ENCODE data around the gene WASF3.

Gene WASF3

DNA sequence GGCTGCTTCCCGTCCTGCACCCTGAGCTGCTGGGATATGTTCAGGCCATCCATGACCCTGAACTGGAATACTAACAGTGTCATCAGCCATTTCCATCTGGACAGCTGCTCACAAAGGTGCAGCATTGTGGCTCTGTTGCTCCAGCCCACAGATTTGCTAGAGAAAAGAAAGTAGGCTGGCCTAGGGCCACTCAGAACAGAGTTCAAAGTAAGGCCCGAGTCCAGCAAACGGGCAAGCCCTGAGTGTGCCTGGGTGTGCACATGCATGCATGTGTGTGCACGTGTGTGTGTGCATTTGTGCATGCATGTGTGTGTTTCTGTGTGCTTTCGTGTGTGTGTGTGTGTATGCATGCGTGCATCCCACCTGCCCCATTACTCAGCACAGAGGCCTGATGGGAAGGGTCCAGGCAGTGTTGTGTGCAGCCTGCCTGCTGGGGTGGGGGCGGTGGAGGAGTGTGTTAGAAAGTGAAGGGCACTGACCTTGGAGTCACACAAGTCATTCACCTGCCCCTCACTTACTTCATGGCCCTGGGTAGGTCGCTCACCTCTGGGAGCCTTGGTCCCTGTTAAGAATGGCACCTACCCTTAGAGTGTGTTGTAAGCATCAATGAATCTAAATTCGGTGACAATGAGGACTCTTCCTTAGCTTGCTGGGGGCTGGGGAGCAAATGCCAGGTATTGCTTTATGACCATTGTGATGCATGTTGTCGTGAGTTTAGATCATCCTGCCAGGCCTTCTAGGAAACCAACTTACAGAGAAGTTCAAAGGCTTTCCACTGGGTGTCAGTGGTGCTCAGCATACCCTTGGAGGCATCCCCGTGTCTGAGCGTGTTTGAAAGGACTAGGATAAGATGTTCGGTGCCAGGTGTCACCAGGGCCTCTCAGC is 149.9 kb downstream of the WASF3 start:
- Histone ChIP-seq H3K27ac (ENCODE audit: low read length) (no peak overlapping the region), H3K4me3 (ENCODE audit: low read length) (no peak overlapping the region), H3K36me3 (ENCODE audit: control insufficient read depth, low read depth, low read length) (no peaks in the 10 kb centered on the region), H3K9me3 (ENCODE audit: control insufficient read depth, low read depth, low read length) (no peaks in the 10 kb centered on the region), H3K27me3 (ENCODE audit: control insufficient read depth, insufficient read depth, low read length) (no peaks in the 10 kb centered on the region), H3K4me1 (ENCODE audit: control insufficient read depth, low read depth, low read length) (peaks cover 4% of the 10 kb centered on the region), H3K9ac (ENCODE audit: low read length) (no peak overlapping the region)

DNA sequence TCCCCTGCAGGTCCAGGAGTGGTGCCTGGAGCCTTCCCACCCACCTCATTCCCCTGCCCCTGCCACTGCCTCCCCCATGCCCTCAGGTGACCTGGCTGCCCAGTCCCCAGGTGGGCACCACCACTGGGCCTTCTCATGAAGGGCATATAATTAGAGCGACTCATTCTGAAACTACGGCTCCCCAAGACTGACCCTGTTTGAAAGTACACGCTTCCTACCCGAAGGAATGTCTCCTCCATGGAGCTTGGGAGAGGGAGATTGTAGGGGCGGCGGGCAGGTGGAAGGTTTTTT is 150.5 kb downstream of the WASF3 start:
- H3K4me1 ChIP-seq (ENCODE audit: control insufficient read depth, low read depth, low read length), result peaks cover 4% of the 10 kb centered on the region
- H3K36me3 ChIP-seq (ENCODE audit: control insufficient read depth, low read depth, low read length), result no peaks in the 10 kb centered on the region
- H3K27me3 ChIP-seq (ENCODE audit: control insufficient read depth, insufficient read depth, low read length), result no peaks in the 10 kb centered on the region
- H3K27ac ChIP-seq (ENCODE audit: low read length), result no peak overlapping the region
- H3K9ac ChIP-seq (ENCODE audit: low read length), result no peak overlapping the region
- H3K9me3 ChIP-seq (ENCODE audit: control insufficient read depth, low read depth, low read length), result no peaks in the 10 kb centered on the region
- no peak overlapping the region for H3K4me3 ChIP-seq (ENCODE audit: low read length)

DNA sequence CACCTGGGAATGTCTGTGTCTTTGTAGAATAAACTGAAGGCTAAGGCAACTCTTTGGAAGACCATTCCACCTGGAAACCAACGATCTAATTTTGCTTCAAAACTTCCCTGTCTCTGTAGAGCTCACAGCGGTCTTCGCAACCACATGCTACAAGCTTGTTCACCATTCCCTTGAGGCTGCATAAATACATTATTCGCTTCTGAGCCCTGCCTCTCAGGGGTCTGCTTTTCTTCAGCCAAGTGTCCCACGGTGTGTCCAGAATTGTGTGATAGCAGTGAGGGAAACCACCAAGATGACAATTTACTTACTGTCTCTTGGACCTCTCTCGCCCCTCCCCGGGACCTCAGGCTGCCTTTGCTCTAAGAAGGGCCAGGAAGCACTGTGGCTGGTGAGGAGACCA is 152.0 kb downstream of the WASF3 start:
- Histone ChIP-seq H3K9ac (ENCODE audit: low read length) (no peak overlapping the region), H3K27me3 (ENCODE audit: control insufficient read depth, insufficient read depth, low read length) (no peaks in the 10 kb centered on the region), H3K36me3 (ENCODE audit: control insufficient read depth, low read depth, low read length) (no peaks in the 10 kb centered on the region), H3K4me3 (ENCODE audit: low read length) (no peak overlapping the region), H3K27ac (ENCODE audit: low read length) (no peak overlapping the region), H3K9me3 (ENCODE audit: control insufficient read depth, low read depth, low read length) (no peaks in the 10 kb centered on the region), H3K4me1 (ENCODE audit: control insufficient read depth, low read depth, low read length) (peaks cover 4% of the 10 kb centered on the region)

DNA sequence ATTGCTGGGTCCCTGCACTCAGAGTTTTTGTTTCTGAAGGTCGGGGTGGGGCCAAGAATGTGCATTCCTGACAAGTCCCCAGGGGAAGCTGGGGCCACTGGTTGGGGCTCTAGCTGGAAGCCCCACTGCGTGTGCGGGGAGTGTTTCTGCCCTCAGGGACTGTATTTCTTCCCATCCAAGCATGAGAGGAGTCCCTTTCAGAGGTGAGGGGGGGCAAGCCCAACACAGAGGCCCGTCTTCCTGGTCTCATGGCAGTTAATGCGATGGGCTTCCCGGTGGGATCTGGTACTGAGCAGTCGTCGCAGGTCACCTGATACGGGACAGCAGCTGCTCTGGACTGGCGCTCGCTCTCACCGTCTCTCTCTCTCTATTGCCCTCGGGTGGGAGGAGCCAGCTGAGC is 152.7 kb downstream of the WASF3 start:
- H3K27me3 ChIP-seq (ENCODE audit: control insufficient read depth, insufficient read depth, low read length), result no peaks in the 10 kb centered on the region
- no peak overlapping the region for H3K4me3 ChIP-seq (ENCODE audit: low read length)
- H3K9me3 ChIP-seq (ENCODE audit: control insufficient read depth, low read depth, low read length), result no peaks in the 10 kb centered on the region
- peaks cover 4% of the 10 kb centered on the region for H3K4me1 ChIP-seq (ENCODE audit: control insufficient read depth, low read depth, low read length)
- H3K27ac ChIP-seq (ENCODE audit: low read length), result no peak overlapping the region
- no peak overlapping the region for H3K9ac ChIP-seq (ENCODE audit: low read length)
- H3K36me3 ChIP-seq (ENCODE audit: control insufficient read depth, low read depth, low read length), result no peaks in the 10 kb centered on the region

DNA sequence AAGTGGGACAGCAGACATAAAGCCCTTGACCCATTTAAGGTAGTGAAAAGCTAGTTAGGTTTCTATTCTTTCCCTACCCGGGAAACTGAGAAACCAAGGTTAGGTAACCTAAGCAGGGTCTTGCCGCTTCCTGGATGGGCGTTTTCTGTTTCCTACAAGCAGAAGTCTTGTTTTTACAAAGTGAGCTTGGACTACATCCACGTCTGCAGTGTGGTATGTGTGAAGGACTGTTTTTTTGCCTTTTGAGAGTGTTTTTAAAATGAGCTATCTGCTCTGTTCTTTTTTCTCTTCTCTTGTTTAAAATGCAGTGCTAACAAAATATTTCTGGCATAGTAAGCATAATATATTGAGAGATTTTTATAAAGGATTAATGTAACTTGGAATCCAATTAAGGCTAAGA is 153.7 kb downstream of the WASF3 start:
- Histone ChIP-seq H3K36me3 (ENCODE audit: control insufficient read depth, low read depth, low read length) (no peaks in the 10 kb centered on the region), H3K4me3 (ENCODE audit: low read length) (no peak overlapping the region), H3K27ac (ENCODE audit: low read length) (no peak overlapping the region), H3K9ac (ENCODE audit: low read length) (no peak overlapping the region), H3K4me1 (ENCODE audit: control insufficient read depth, low read depth, low read length) (peaks cover 4% of the 10 kb centered on the region), H3K9me3 (ENCODE audit: control insufficient read depth, low read depth, low read length) (no peaks in the 10 kb centered on the region), H3K27me3 (ENCODE audit: control insufficient read depth, insufficient read depth, low read length) (no peaks in the 10 kb centered on the region)

DNA sequence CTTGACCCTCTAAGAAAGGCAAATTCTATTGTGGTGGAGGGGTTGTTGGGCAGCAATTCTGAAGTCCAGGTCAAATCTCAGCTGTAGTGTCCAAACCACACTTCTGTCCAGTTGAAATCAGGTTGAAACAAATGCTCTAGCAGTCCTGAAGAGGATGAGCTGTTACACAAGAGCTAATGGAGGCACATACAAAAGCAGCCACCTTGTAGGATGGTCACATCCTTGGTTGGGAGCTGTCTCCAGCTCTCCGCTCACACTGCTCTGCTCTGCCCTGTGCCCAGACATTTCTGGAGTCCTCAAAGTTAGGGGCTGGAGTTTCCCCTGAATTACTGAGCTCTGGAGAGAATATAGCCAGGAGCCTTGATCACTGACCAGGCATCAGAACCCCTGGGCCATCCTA is 155.9 kb downstream of the WASF3 start:
- H3K9me3 ChIP-seq (ENCODE audit: control insufficient read depth, low read depth, low read length), result no peaks in the 10 kb centered on the region
- no peak overlapping the region for H3K9ac ChIP-seq (ENCODE audit: low read length)
- no peaks in the 10 kb centered on the region for H3K36me3 ChIP-seq (ENCODE audit: control insufficient read depth, low read depth, low read length)
- no peaks in the 10 kb centered on the region for H3K27me3 ChIP-seq (ENCODE audit: control insufficient read depth, insufficient read depth, low read length)
- peaks cover 4% of the 10 kb centered on the region for H3K4me1 ChIP-seq (ENCODE audit: control insufficient read depth, low read depth, low read length)
- H3K27ac ChIP-seq (ENCODE audit: low read length), result no peak overlapping the region
- no peak overlapping the region for H3K4me3 ChIP-seq (ENCODE audit: low read length)

DNA sequence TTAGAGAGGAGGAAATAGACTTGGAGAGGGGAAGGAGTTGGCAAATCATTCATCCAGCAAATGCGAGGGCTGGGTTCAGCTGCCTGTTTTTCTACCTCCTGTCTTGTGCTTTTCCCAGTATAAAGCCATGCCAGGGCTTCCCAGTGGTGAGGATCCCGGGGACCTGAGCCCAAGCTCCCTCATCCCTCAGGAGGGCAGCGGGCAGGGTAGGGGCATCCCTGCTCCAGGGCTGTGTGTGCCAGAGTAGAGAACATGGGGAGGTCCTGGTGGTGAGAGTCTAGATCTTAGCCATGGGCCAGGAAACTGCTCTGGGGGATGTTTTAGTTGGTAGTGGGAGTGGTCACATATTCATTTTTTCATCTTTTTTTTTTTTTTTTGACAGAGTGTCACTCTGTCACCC is 159.5 kb downstream of the WASF3 start:
- Histone ChIP-seq H3K4me1 (ENCODE audit: control insufficient read depth, low read depth, low read length) (no peaks in the 10 kb centered on the region), H3K36me3 (ENCODE audit: control insufficient read depth, low read depth, low read length) (no peaks in the 10 kb centered on the region), H3K27ac (ENCODE audit: low read length) (no peak overlapping the region), H3K27me3 (ENCODE audit: control insufficient read depth, insufficient read depth, low read length) (no peaks in the 10 kb centered on the region), H3K9me3 (ENCODE audit: control insufficient read depth, low read depth, low read length) (no peaks in the 10 kb centered on the region), H3K4me3 (ENCODE audit: low read length) (no peak overlapping the region), H3K9ac (ENCODE audit: low read length) (no peak overlapping the region)

DNA sequence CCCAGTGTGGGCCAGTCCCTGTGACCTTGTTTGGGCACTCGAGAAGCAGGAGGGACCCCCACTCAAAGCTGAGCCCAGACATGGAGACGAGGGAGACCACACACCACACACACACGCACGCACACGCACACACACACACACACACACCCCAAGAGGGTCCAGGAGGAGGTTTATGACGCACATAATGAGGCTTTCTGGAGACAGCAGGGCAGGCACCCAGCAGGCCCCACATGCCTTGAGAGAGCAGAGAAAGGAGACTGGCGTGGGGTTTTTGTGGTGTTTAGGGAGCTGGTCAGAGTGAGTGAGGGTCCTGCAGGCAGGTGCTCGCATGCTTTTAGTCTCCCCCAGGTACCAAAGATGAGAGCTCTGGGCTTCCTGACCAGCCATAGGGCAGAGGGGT is 160.7 kb downstream of the WASF3 start:
- Histone ChIP-seq H3K27ac (ENCODE audit: low read length) (no peak overlapping the region), H3K4me1 (ENCODE audit: control insufficient read depth, low read depth, low read length) (no peaks in the 10 kb centered on the region), H3K27me3 (ENCODE audit: control insufficient read depth, insufficient read depth, low read length) (no peaks in the 10 kb centered on the region), H3K36me3 (ENCODE audit: control insufficient read depth, low read depth, low read length) (no peaks in the 10 kb centered on the region), H3K9me3 (ENCODE audit: control insufficient read depth, low read depth, low read length) (no peaks in the 10 kb centered on the region), H3K9ac (ENCODE audit: low read length) (no peak overlapping the region), H3K4me3 (ENCODE audit: low read length) (no peak overlapping the region)

DNA sequence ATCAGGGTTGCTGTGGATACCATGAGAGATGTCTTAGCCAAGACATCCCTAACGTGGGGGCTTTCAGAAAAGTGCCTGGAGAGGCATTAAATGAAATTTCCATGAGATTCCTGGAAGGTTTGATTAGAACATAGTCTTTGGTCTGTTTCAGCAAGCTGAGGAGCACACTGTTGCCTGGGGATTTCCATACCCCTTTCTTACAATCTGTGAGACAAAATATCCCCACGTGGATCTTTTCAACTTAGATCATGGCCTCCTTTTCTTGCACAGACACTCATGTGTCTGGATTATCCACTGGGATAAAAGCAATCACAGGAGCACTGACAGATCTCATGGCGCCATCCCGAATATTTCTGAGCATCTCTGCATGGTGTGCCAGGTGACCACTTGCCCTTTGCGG is 161.4 kb downstream of the WASF3 start:
- Histone ChIP-seq H3K4me1 (ENCODE audit: control insufficient read depth, low read depth, low read length) (no peaks in the 10 kb centered on the region), H3K27ac (ENCODE audit: low read length) (no peak overlapping the region), H3K27me3 (ENCODE audit: control insufficient read depth, insufficient read depth, low read length) (no peaks in the 10 kb centered on the region), H3K4me3 (ENCODE audit: low read length) (no peak overlapping the region), H3K9ac (ENCODE audit: low read length) (no peak overlapping the region), H3K36me3 (ENCODE audit: control insufficient read depth, low read depth, low read length) (no peaks in the 10 kb centered on the region), H3K9me3 (ENCODE audit: control insufficient read depth, low read depth, low read length) (no peaks in the 10 kb centered on the region)

DNA sequence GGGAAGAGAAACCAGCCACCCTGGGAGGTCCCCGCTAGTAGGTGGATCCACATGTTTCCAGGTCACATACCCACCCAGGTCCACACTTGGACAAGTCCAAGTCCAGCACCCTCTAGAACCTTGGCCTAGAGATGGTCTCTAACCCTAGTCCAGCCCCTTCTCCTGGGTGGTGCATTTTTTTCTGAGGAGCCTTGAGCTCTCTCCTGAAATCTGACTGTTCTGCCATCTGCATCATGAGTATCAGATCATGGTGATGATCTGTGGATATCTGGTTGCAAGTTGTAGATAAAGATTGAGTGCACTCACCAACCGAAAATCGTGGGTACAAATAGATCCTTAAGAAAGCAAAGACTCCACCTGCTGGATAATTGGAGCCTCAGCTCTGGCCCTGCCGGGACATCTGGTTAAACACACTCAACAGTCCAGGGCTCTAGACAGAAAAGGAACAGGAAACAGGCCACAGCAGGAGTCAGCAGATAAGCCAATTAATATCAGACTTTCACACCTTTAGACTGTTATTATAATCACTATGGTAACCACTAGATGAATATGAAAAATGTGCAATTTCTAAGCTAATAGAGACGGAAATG is 162.0 kb downstream of the WASF3 start:
- Histone ChIP-seq H3K4me1 (ENCODE audit: control insufficient read depth, low read depth, low read length) (no peaks in the 10 kb centered on the region), H3K9me3 (ENCODE audit: control insufficient read depth, low read depth, low read length) (no peaks in the 10 kb centered on the region), H3K27ac (ENCODE audit: low read length) (no peak overlapping the region), H3K36me3 (ENCODE audit: control insufficient read depth, low read depth, low read length) (no peaks in the 10 kb centered on the region), H3K27me3 (ENCODE audit: control insufficient read depth, insufficient read depth, low read length) (no peaks in the 10 kb centered on the region), H3K4me3 (ENCODE audit: low read length) (no peak overlapping the region), H3K9ac (ENCODE audit: low read length) (no peak overlapping the region)

DNA sequence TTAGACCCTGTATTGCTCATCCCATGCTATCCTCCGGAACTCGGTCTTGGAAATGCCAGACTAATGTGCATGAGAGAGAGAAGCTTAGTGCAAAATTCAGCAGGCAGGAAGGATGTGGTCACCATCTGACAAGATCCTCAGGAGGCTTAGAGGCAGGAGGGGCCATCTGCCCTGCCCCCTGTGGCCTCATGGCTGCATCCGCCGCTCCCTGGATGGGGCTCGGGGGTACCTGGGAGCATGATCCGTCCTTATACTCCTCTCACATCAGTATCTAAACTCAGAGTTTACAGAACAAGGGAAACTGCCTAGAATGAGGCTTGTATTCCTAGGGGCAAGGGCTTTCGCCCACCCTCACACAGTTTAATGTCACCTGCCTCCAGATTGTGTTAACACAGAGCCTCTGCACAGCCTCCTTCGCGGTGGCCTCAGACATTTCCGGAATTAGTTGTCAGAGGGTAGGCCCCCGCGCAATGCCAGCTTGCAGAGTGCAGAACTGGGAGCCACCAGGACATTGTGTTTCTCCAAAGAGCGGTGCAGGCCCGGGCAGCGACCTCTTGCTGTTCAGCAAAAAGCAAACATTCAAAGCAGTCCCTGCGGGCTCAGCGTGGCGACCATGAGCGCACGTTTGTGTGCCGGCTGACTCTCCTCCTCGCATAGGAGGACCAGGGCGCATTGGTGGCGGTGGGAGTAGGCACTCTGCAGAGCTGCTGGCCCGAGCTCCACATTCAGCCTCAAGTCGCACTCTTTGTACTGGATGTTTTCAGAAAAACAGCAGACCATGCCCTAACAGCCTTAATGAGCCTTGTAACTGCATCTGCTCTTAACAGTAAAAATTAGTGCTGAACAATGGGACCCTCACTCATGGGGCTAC is 164.0 kb downstream of the WASF3 start:
- Histone ChIP-seq H3K9me3 (ENCODE audit: control insufficient read depth, low read depth, low read length) (no peaks in the 10 kb centered on the region), H3K27me3 (ENCODE audit: control insufficient read depth, insufficient read depth, low read length) (no peaks in the 10 kb centered on the region), H3K9ac (ENCODE audit: low read length) (no peak overlapping the region), H3K27ac (ENCODE audit: low read length) (no peak overlapping the region), H3K4me3 (ENCODE audit: low read length) (no peak overlapping the region), H3K36me3 (ENCODE audit: control insufficient read depth, low read depth, low read length) (no peaks in the 10 kb centered on the region), H3K4me1 (ENCODE audit: control insufficient read depth, low read depth, low read length) (no peaks in the 10 kb centered on the region)

Data from iPS-18a (cell line).